ENCODE results near the gene HNF4A. TPM values are rescaled to one million over a fixed set of nuclear protein-coding genes. Genes with fewer than 3 reads are reported as not detected.

HNF4A gene
- total and polyA plus RNA-seq, 8 donors, result 7.4 to 29.2 (median 22.2) TPM

- ATAC-seq (no peak), FAIRE-seq (no peak), DNase-seq (no peak)
- intact Hi-C loops (cut with DNase I), result no loop called here
- H3K36me3 ChIP-seq, result peaks cover 0 to 6% (median 0%) of the 10 kb centered on the region in 3 donors
- TF ChIP-seq, protein P1, sequence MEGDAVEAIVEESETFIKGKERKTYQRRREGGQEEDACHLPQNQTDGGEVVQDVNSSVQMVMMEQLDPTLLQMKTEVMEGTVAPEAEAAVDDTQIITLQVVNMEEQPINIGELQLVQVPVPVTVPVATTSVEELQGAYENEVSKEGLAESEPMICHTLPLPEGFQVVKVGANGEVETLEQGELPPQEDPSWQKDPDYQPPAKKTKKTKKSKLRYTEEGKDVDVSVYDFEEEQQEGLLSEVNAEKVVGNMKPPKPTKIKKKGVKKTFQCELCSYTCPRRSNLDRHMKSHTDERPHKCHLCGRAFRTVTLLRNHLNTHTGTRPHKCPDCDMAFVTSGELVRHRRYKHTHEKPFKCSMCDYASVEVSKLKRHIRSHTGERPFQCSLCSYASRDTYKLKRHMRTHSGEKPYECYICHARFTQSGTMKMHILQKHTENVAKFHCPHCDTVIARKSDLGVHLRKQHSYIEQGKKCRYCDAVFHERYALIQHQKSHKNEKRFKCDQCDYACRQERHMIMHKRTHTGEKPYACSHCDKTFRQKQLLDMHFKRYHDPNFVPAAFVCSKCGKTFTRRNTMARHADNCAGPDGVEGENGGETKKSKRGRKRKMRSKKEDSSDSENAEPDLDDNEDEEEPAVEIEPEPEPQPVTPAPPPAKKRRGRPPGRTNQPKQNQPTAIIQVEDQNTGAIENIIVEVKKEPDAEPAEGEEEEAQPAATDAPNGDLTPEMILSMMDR (IDR thresholded peaks at IDR 0.05), result no peak
- WGBS, 2 donors, result 80 to 85% methylated on average over 11 of the region's 11 CpGs
- H3K4me1 ChIP-seq, result peaks cover 0 to 6% (median 5%) of the 10 kb centered on the region in 3 donors
- no peak overlapping the region for H3K27ac ChIP-seq
- no peak overlapping the region for H3K4me3 ChIP-seq
- H3K9me3 ChIP-seq, result no peaks in the 10 kb centered on the region
- H3K27me3 ChIP-seq, result no peaks in the 10 kb centered on the region
Measured at GRCh38 chr20:44403194-44404112, 48.0 kb downstream of the HNF4A start.

DNA sequence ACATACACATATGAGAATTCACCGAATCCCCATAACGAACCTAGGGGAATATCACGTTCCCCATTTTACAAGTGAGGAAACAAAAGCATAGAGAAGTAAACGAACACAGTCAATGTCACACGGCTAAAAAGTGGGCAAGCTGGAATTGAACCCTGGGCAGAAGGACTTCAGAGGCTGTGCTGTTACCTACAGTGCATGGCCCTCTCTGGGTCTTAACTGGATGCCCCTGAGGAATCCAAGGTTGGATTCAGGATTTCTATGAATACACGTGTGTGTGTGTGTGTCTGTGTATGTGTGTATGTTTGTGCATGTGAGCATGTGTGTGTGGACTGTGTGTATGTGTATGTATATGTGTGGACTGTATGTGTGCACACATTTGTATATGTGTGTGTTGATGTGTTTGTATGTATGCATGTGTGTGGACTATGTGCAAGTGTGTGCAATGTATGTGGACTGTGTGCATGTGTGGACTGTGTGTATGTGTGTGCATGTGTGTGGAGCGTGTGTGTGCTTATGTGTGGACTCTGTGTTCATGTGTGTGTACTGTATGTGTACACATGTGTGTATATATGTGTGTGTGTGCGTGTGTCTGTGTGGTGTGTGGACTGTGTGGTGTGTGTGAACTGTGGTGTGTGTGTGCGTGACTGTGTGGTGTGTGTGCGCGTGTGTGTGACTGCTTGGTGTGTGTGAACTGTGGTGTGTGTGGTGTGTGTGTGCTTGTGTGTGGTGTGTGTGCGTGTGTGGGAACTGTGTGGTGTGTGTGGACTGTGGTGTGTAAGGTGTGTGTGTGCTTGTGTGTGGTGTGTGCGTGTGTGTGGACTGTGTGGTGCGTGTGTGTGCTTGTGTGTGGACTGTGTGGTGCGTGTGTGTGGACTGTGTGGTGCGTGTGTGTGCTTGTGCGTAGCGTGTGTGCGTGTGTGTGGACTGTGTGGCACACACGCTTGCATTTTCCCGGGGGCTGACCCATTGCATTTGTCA lies 49.0 kb downstream of the HNF4A start:
- WGBS, 2 donors, result 83 to 84% methylated on average over 21 of the region's 21 CpGs
- Histone ChIP-seq H3K27ac (no peak overlapping the region), H3K4me3 (no peak overlapping the region), H3K4me1 (peaks cover 0 to 7% (median 6%) of the 10 kb centered on the region in 3 donors), H3K9me3 (no peaks in the 10 kb centered on the region), H3K27me3 (no peaks in the 10 kb centered on the region), H3K36me3 (peaks cover 0 to 6% (median 0%) of the 10 kb centered on the region in 3 donors)
- no peak for DNase-seq
- intact Hi-C loops (cut with DNase I), result no loop called here
- no peak for FAIRE-seq
- ATAC-seq, result no peak
- TF ChIP-seq, protein P1 (IDR thresholded peaks at IDR 0.05), result no peak

DNA sequence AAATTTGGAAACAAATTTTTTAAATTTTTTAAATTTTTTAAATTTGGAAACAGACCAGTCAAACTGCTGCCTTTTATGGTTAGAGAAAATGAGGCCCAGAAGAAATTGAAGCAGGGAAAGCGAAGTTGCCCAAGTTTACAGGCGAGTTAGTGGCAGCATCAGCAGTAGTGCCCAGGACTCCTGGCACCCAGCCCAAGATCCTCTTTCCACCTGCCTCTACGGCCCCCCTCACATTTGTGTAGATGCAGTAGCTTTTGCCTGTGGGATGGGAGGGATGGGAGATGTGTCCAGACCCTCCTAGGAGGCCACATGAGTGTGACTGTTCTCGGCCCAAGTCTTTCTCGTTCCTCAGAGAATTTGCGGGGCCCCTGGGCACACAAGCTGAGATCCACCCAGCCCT lies 49.8 kb downstream of the HNF4A start:
- WGBS, 2 donors, result 83 to 84% methylated on average over 6 of the region's 6 CpGs
- peaks cover 0 to 6% (median 0%) of the 10 kb centered on the region in 3 donors for H3K36me3 ChIP-seq
- H3K27me3 ChIP-seq, result no peaks in the 10 kb centered on the region
- TF ChIP-seq, protein P1 (IDR thresholded peaks at IDR 0.05), result no peak
- no peak overlapping the region for H3K4me3 ChIP-seq
- DNase-seq (no peak), ATAC-seq (no peak), FAIRE-seq (no peak)
- no peaks in the 10 kb centered on the region for H3K9me3 ChIP-seq
- no peak overlapping the region for H3K27ac ChIP-seq
- H3K4me1 ChIP-seq, result peaks cover 1 to 14% (median 6%) of the 10 kb centered on the region in 3 donors
- intact Hi-C loops (cut with DNase I), result no loop called here

DNA sequence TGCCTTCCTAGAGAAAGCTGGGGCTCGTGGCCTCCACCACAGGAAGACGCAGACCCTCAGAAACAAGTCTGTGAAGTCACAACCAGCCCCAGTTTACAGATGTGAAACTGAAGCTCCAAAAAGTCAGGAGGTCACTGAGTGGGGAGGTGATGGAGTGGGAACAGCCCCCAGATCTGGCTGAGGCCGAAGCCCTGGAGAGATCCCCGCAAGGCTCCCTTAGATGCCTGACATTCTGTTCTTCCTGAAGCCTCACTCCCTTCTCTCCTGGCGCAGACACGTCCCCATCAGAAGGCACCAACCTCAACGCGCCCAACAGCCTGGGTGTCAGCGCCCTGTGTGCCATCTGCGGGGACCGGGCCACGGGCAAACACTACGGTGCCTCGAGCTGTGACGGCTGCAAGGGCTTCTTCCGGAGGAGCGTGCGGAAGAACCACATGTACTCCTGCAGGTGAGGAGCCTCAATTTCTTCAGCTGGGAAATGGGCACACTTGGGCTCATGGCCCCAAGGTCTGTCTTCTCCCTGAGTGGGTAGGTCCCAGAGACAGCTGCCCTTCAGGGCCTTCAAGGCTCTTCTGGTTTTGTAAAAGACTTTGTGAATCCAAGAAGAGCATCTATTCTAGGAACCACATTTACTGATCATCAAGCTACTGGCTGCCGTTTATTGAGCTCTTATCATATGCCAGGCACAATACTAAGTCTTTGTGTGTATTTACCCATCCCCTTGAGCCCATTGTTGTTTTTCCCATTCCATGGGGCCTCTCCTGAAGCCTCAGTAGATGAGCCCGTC lies 50.5 kb downstream of the HNF4A start:
- intact Hi-C loops (cut with DNase I), result no loop called here
- DNase-seq (no peak), FAIRE-seq (no peak), ATAC-seq (no peak)
- H3K9me3 ChIP-seq, result no peaks in the 10 kb centered on the region
- peaks cover 0 to 6% (median 0%) of the 10 kb centered on the region in 3 donors for H3K36me3 ChIP-seq
- TF ChIP-seq, protein P1 (IDR thresholded peaks at IDR 0.05), result no peak
- no peak overlapping the region for H3K27ac ChIP-seq
- H3K4me3 ChIP-seq, result no peak overlapping the region
- H3K27me3 ChIP-seq, result no peaks in the 10 kb centered on the region
- H3K4me1 ChIP-seq, result peaks cover 6 to 16% (median 9%) of the 10 kb centered on the region in 3 donors
- WGBS, 2 donors, result 89 to 91% methylated on average over 20 of the region's 20 CpGs
